Mucosa of stomach (tissue), 1 donor: ENCODE data around the gene COL24A1.
"Not testable (repeated sequence)": the region's sequence is repeated elsewhere in the genome, so short reads cannot be mapped to it uniquely, and the experiment has no call there.

ENCODE experiments used
- H3K27me3 ChIP-seq: one replicate; pipeline ENCODE4 v1.7.0; 2013; ENCODE audit warnings: mild to moderate bottlenecking, low read length; ENCODE audit not compliant: control insufficient read depth, insufficient read depth
- H3K36me3 ChIP-seq: one replicate; pipeline ENCODE4 v1.7.0; 2013; ENCODE audit warnings: low read length; ENCODE audit not compliant: control insufficient read depth, insufficient read depth
- H3K4me1 ChIP-seq: one replicate; pipeline ENCODE4 v1.7.0; 2013; ENCODE audit warnings: mild to moderate bottlenecking, low read length; ENCODE audit not compliant: control insufficient read depth, insufficient read depth
- H3K4me3 ChIP-seq: one replicate; pipeline ENCODE4 v1.7.0; 2013; ENCODE audit warnings: low read length
- H3K9ac ChIP-seq: one replicate; pipeline ENCODE4 v1.7.0; 2013; ENCODE audit warnings: mild to moderate bottlenecking, low read length, moderate library complexity
- H3K9me3 ChIP-seq: one replicate; pipeline ENCODE4 v1.7.0; 2013; ENCODE audit warnings: mild to moderate bottlenecking, low read length, moderate library complexity; ENCODE audit not compliant: control insufficient read depth
- donor health status: Pancreatic carcinoma.

Gene COL24A1

GRCh38 chr1:86150553-86151055 lies 6.0 kb downstream of the COL24A1 start:
- H3K9me3 ChIP-seq: no peaks in the 10 kb centered on the region

GRCh38 chr1:86149591-86149990 lies 7.0 kb downstream of the COL24A1 start:
- H3K36me3 ChIP-seq: no peaks in the 10 kb centered on the region
- H3K4me3 ChIP-seq: no peak overlapping the region
- peaks cover 4% of the 10 kb centered on the region for H3K27me3 ChIP-seq
- no peak overlapping the region for H3K9ac ChIP-seq
- no peaks in the 10 kb centered on the region for H3K4me1 ChIP-seq
- no peaks in the 10 kb centered on the region for H3K9me3 ChIP-seq

More at GRCh38 chr1:86150553-86151055, 6.0 kb downstream of the COL24A1 start:
- H3K27me3 ChIP-seq: peaks cover 13% of the 10 kb centered on the region
- no peak overlapping the region for H3K4me3 ChIP-seq
- H3K9ac ChIP-seq: no peak overlapping the region
- no peaks in the 10 kb centered on the region for H3K4me1 ChIP-seq
- H3K36me3 ChIP-seq: no peaks in the 10 kb centered on the region

- H3K4me1 ChIP-seq: no peaks in the 10 kb centered on the region
- H3K27me3 ChIP-seq: no peaks in the 10 kb centered on the region
Measured at GRCh38 chr1:86147755-86148154, 8.8 kb downstream of the COL24A1 start.

DNA sequence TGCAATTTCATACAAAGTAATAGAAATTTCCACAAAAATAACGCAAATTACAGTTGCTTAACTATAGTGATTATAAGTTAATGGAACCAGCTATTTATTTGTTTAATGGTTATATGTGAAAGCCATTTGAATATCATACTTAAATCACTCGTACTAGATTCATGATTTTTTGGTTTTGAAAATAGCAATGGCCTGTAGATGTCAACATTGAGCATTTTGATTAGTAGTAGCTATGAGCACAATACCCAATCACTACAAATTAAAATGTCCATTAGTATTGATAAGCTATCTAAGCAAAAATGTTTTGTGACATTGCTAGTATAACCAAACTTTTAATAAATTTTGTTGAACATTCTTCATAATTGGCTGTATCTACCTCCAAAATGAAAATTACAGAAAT lies 10.0 kb downstream of the COL24A1 start:
- Histone ChIP-seq H3K9ac (no peak overlapping the region), H3K9me3 (no peaks in the 10 kb centered on the region), H3K27me3 (no peaks in the 10 kb centered on the region), H3K36me3 (no peaks in the 10 kb centered on the region), H3K4me3 (no peak overlapping the region), H3K4me1 (no peaks in the 10 kb centered on the region)

More at GRCh38 chr1:86147755-86148154, 8.8 kb downstream of the COL24A1 start:
- Histone ChIP-seq H3K4me3 (no peak overlapping the region), H3K36me3 (no peaks in the 10 kb centered on the region), H3K9me3 (no peaks in the 10 kb centered on the region), H3K9ac (no peak overlapping the region)

DNA sequence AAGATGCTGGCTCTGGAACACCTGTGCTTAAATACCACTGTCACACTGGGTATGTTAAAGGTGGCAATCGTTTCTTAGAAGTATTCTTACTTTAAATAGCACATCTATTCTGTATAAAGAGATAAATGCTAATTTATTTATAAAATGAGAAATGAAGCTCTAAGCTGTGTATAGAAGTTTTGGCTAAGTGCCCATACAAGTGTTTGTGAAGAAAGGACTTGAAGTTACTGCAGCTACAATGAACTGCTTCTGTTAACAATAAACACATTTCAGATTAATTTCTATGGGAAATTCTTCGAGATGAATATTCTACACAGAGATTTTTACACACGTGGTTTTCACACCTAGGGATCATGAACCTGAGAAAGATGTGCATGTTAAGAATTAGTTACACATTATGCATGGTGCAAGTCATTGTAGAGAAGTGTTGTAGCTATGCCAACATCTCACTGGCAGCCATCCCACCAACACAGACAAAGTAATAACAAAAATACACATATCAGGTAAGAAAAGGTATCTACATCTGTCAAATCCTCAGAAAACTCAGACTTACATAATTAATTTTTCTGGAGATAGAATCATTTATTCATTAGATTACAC lies 16.2 kb downstream of the COL24A1 start:
- no peak overlapping the region for H3K4me3 ChIP-seq
- no peaks in the 10 kb centered on the region for H3K27me3 ChIP-seq
- no peaks in the 10 kb centered on the region for H3K36me3 ChIP-seq
- H3K9ac ChIP-seq: no peak overlapping the region
- H3K4me1 ChIP-seq: no peaks in the 10 kb centered on the region
- no peaks in the 10 kb centered on the region for H3K9me3 ChIP-seq

DNA sequence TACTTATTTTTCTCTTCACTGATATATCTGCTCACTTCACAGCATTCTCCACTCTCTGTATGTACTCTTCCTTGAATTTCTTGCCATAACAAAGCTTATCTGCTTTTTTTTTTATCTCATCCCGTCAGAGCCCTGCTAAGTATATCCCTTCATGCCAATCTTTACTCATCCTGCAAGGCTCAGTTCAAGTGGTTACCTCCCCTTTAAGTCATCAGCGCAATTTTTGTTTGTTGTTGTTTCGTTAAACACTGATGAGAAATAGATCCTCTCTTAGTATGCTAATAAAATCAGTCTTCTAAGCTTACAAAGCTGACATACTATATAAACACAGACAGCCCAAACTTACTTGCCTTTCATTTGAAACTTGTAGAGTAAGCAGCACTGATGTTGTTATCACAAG lies 17.8 kb downstream of the COL24A1 start:
- H3K9me3 ChIP-seq: no peaks in the 10 kb centered on the region
- no peaks in the 10 kb centered on the region for H3K36me3 ChIP-seq
- no peak overlapping the region for H3K9ac ChIP-seq

DNA sequence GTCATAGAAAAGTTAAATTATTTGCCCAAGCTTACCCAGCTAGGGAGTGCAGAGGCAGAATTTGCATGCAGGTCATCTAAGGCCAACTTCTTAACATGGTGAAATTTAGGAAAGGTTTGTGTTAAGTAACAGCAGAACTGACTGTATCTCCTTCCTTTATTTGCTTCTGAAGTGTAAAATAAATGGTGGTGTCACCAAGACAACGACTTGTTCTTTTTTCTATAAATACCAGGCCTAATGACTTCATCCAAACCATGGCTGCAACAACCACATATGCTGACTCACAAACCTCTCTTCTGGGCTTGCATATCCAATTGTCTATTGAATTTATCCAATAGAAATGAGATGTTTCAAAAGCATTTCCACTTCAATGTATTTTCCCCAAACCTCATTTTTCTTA lies 19.1 kb downstream of the COL24A1 start:
- Histone ChIP-seq H3K36me3 (no peaks in the 10 kb centered on the region), H3K9ac (no peak overlapping the region), H3K27me3 (no peaks in the 10 kb centered on the region), H3K4me1 (no peaks in the 10 kb centered on the region), H3K4me3 (no peak overlapping the region), H3K9me3 (no peaks in the 10 kb centered on the region)

More for the DNA sequence above, 17.8 kb downstream of the COL24A1 start:
- no peaks in the 10 kb centered on the region for H3K4me1 ChIP-seq
- no peak overlapping the region for H3K4me3 ChIP-seq
- no peaks in the 10 kb centered on the region for H3K27me3 ChIP-seq

DNA sequence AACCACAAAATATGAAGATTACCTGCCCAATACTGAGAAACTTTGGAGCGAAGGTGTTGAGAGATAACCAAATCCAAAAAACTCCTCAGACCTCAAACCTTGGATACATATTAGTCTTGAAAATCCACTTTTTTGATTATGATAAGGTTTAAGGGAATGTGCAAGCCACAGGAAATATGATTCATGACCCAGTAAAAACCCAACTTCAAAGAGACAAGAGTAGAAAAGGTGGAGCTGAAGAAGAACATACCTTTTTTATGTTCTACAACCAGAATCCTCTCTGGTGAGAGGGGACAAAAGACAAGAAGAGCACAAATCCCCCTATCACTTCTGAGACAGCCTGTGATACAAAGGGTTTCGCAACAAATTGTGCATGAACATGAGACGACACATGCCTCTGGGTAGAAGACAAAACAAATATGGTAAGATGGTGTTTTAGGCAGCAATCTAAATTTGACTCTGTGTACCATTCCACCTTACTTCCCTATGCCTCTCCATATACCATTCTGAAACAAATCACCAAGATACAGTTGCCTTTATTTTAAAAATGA lies 37.3 kb downstream of the COL24A1 start:
- H3K4me1 ChIP-seq: no peaks in the 10 kb centered on the region
- no peaks in the 10 kb centered on the region for H3K36me3 ChIP-seq
- no peaks in the 10 kb centered on the region for H3K9me3 ChIP-seq
- no peak overlapping the region for H3K9ac ChIP-seq
- no peak overlapping the region for H3K4me3 ChIP-seq
- H3K27me3 ChIP-seq: no peaks in the 10 kb centered on the region

GRCh38 chr1:86114816-86115400 lies 41.7 kb downstream of the COL24A1 start:
- Histone ChIP-seq H3K4me1 (no peaks in the 10 kb centered on the region), H3K9ac (no peak overlapping the region), H3K9me3 (no peaks in the 10 kb centered on the region), H3K4me3 (no peak overlapping the region), H3K36me3 (no peaks in the 10 kb centered on the region), H3K27me3 (no peaks in the 10 kb centered on the region)

- no peak overlapping the region for H3K4me3 ChIP-seq
- H3K9me3 ChIP-seq: no peaks in the 10 kb centered on the region
- H3K36me3 ChIP-seq: no peaks in the 10 kb centered on the region
- H3K9ac ChIP-seq: no peak overlapping the region
- H3K27me3 ChIP-seq: no peaks in the 10 kb centered on the region
- no peaks in the 10 kb centered on the region for H3K4me1 ChIP-seq
Measured at GRCh38 chr1:86114236-86114635, 42.3 kb downstream of the COL24A1 start.

DNA sequence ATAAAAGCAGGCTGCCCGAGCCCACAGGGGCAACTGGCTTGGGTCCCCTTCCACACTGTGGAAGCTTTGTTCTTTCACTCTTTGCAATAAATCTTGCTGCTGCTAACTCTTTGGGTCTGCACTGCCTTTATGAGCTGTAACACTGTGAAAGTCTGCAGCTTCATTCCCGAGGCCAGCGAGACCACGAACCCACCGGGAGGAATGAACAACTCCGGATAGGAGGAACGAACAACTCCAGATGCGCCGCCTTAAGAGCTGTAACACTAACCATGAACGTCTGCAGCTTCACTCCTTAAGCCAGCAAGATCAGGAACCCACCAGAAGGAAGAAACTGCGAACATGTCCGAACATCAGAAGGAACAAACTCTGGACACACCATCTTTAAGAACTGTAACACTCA lies 45.0 kb downstream of the COL24A1 start:
- H3K4me3 ChIP-seq, H3K9ac ChIP-seq, H3K36me3 ChIP-seq, H3K27me3 ChIP-seq, H3K4me1 ChIP-seq, H3K9me3 ChIP-seq: not testable (repeated sequence)

GRCh38 chr1:86110451-86111129 lies 46.0 kb downstream of the COL24A1 start:
- H3K4me1 ChIP-seq: no peaks in the 10 kb centered on the region
- no peaks in the 10 kb centered on the region for H3K9me3 ChIP-seq
- no peak overlapping the region for H3K4me3 ChIP-seq
- H3K9ac ChIP-seq: no peak overlapping the region
- no peaks in the 10 kb centered on the region for H3K27me3 ChIP-seq
- no peaks in the 10 kb centered on the region for H3K36me3 ChIP-seq
